ENCODE measurements around the gene CA5B. TPM values are rescaled to one million over a fixed set of nuclear protein-coding genes. Genes with fewer than 3 reads are reported as not detected.

The CA5B gene, protein sequence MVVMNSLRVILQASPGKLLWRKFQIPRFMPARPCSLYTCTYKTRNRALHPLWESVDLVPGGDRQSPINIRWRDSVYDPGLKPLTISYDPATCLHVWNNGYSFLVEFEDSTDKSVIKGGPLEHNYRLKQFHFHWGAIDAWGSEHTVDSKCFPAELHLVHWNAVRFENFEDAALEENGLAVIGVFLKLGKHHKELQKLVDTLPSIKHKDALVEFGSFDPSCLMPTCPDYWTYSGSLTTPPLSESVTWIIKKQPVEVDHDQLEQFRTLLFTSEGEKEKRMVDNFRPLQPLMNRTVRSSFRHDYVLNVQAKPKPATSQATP
- 1 to 10 TPM; 1.2 to 2.9 TPM for total RNA-seq
- polyA plus RNA-seq = 1 to 10 TPM in 1 of 2 donors, under 1 TPM in 1; 0.55 to 1.9 TPM

DNA sequence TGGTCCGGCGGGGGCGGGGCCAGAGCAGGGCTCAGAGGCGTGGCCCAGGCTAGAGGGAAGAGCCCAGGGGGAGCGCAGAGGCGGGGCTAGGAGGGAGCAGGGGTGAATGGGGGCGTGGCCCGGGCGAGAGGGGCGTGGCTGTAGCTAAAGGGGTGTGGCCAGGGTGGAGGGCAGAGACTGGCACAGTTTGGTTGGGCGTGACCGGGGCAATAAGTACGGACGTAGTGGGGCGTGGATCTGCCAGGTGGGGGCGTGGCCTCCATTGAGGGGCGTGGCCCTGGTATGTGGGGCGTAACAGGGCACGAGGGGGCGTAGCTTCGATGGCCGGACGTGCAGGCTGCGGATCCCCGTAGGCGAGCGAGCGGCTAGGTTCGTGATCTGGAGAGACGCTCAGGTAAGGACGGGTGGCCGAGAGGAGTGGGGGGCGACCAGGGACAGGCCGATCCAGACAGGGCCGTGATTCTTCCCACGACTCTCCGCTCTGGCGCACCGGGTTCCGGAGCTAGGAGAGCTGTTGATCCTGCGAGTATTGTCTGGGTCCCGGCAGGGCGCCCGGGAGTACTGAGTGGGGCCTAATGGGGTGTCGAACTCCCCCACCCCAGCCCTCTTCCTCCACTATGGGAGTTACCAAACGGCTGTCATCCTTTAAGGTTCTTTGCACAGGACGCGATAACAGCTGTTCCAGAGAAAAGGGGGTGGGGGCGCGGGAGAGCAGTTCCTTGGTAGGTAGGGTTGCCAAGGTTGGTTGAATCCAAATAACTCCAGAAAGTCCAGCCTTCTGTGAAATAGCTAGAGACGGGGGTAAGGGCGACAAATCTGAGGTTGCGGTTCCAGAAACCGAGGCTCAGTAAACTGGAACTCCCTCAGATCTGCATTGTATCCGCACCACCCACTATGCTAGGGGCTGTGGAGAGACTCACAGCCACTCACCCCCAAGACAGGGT is at the start of gene CA5B:
TSS of gene CA5B (plus strand) at position 312 of the 944 bp plus-strand sequence. CDS start 11,754 bp downstream, outside the sequence.
- H3K9me3 ChIP-seq (ENCODE audit: control insufficient read depth in 4 of 4, low read length in 3 of 4) = no peaks in the 10 kb centered on the region
- peak within 1 kb of the TSS; percentile 51 to 56 (median 56) for H3K4me3 ChIP-seq (ENCODE audit: low read depth in 1 of 3, low read length in 3 of 3)
- WGBS = 3% methylated on average over 55 of the region's 55 CpGs
- peaks cover 0 to 14% (median 7%) of the 10 kb centered on the region in 4 donors for H3K4me1 ChIP-seq (ENCODE audit: control insufficient read depth in 4 of 4, insufficient read depth in 4 of 4, low read length in 3 of 4)
- H3K36me3 ChIP-seq (ENCODE audit: control insufficient read depth in 4 of 4, insufficient read depth in 3 of 4, low read depth in 1 of 4, low read length in 3 of 4) = no peaks in the 10 kb centered on the region
- no peaks in the 10 kb centered on the region for H3K27me3 ChIP-seq (ENCODE audit: control insufficient read depth in 4 of 4, insufficient read depth in 4 of 4, low read length in 3 of 4)
- peak within 1 kb of the TSS in 1 of 2 donors; percentile 32 for H3K27ac ChIP-seq (ENCODE audit: low read depth in 1 of 2, low read length in 2 of 2)
- DNase-seq (ENCODE audit: low spot score) = peak; percentile 98
- peak within 1 kb of the TSS in 1 of 2 donors; percentile 2 for H3K9ac ChIP-seq (ENCODE audit: low read depth in 1 of 2, low read length in 2 of 2)
- TF ChIP-seq YY1 (IDR thresholded peaks at IDR 0.05) (peak; percentile 60), NR2F2 (IDR thresholded peaks at IDR 0.05) (no peak), RXRA (IDR thresholded peaks at IDR 0.05) (peak in 1 of 2 donors; percentile 11), SP1 (IDR thresholded peaks at IDR 0.05) (peak; percentile 82), JUND (IDR thresholded peaks at IDR 0.05) (no peak)
- TF ChIP-seq, protein P1, sequence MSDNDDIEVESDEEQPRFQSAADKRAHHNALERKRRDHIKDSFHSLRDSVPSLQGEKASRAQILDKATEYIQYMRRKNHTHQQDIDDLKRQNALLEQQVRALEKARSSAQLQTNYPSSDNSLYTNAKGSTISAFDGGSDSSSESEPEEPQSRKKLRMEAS (IDR thresholded peaks at IDR 0.05) = peak; percentile 47

DNA sequence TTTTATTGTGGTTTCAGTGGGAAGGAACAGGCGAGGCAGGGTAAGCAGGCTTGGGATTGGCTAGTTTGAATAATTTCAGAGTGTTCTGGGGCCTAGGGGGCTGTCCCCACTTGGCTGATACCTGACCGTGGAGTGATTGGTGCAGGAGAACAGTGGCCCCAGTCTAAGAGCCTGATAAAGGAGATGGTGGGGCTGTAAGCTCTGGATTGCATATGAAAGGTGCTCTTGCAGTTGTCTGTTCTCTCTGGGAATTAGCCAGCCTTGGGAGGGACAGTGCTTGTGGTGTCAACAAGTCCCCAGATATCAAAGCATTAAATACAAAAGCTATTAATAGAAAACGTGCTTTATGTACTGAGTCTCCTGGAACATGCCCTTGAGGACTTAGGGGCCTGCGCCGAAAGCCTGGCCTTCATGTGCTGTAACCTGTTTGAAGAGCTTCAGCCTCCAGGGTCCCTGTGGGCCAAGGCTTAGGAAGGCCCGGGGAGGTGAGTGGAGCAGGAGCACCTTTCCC is 43.1 kb upstream of the CA5B start:
- TF ChIP-seq EGR1 (IDR thresholded peaks at IDR 0.05; ENCODE audit: low read depth in 2 of 2) (no peak), SP1 (IDR thresholded peaks at IDR 0.05) (no peak)
- H3K9me3 ChIP-seq (ENCODE audit: control insufficient read depth in 4 of 4, low read length in 3 of 4) = no peaks in the 10 kb centered on the region
- WGBS = 85% methylated on average over 6 of the region's 6 CpGs
- no peak for DNase-seq (ENCODE audit: low spot score)
- H3K27ac ChIP-seq (ENCODE audit: low read depth in 1 of 2, low read length in 2 of 2) = no peak overlapping the region
- H3K4me3 ChIP-seq (ENCODE audit: low read depth in 1 of 3, low read length in 3 of 3) = no peak overlapping the region
- no peaks in the 10 kb centered on the region for H3K27me3 ChIP-seq (ENCODE audit: control insufficient read depth in 4 of 4, insufficient read depth in 4 of 4, low read length in 3 of 4)
- H3K4me1 ChIP-seq (ENCODE audit: control insufficient read depth in 4 of 4, insufficient read depth in 4 of 4, low read length in 3 of 4) = no peaks in the 10 kb centered on the region
- H3K36me3 ChIP-seq (ENCODE audit: control insufficient read depth in 4 of 4, insufficient read depth in 3 of 4, low read depth in 1 of 4, low read length in 3 of 4) = peaks cover 2 to 21% (median 11%) of the 10 kb centered on the region in 4 donors
- no peak overlapping the region for H3K9ac ChIP-seq (ENCODE audit: low read depth in 1 of 2, low read length in 2 of 2)

DNA sequence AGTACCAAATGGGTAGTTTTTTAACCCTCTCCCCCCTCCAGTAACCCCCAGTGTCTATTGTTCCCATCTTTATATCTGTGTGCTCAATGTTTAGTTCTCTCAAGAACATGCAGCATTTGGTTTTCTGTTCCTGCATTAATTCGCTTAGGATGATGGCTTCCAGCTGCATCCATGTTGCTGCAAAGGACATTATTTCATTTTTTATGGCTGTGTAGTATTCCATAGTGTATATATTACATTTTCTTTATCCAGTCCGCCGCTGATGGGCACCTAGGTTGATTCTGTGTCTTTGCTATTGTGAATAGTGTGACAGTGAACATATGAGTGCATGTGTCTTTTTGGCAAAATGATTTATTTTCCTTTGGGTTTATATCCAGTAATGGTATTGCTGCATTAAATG is 41.6 kb upstream of the CA5B start:
- Histone ChIP-seq H3K36me3 (ENCODE audit: control insufficient read depth in 4 of 4, insufficient read depth in 3 of 4, low read depth in 1 of 4, low read length in 3 of 4) (peaks cover 2 to 21% (median 11%) of the 10 kb centered on the region in 4 donors), H3K4me1 (ENCODE audit: control insufficient read depth in 4 of 4, insufficient read depth in 4 of 4, low read length in 3 of 4) (no peaks in the 10 kb centered on the region), H3K9me3 (ENCODE audit: control insufficient read depth in 4 of 4, low read length in 3 of 4) (no peaks in the 10 kb centered on the region), H3K9ac (ENCODE audit: low read depth in 1 of 2, low read length in 2 of 2) (no peak overlapping the region), H3K27ac (ENCODE audit: low read depth in 1 of 2, low read length in 2 of 2) (no peak overlapping the region), H3K4me3 (ENCODE audit: low read depth in 1 of 3, low read length in 3 of 3) (no peak overlapping the region), H3K27me3 (ENCODE audit: control insufficient read depth in 4 of 4, insufficient read depth in 4 of 4, low read length in 3 of 4) (no peaks in the 10 kb centered on the region)
- TF ChIP-seq HNF4G (IDR thresholded peaks at IDR 0.05) (no peak), SP1 (IDR thresholded peaks at IDR 0.05) (no peak), FOXA2 (IDR thresholded peaks at IDR 0.05) (no peak), GABPA (IDR thresholded peaks at IDR 0.05 in 1 of 2, conservative IDR thresholded peaks at IDR 0.05 in 1 of 2) (no peak), YY1 (IDR thresholded peaks at IDR 0.05) (no peak), NR2F2 (IDR thresholded peaks at IDR 0.05) (no peak), JUND (IDR thresholded peaks at IDR 0.05) (no peak), HNF4A (conservative IDR thresholded peaks at IDR 0.05) (no peak), EGR1 (IDR thresholded peaks at IDR 0.05; ENCODE audit: low read depth in 2 of 2) (no peak), FOXA1 (IDR thresholded peaks at IDR 0.05) (no peak), RAD21 (IDR thresholded peaks at IDR 0.05) (no peak)
- TF ChIP-seq, protein P2, sequence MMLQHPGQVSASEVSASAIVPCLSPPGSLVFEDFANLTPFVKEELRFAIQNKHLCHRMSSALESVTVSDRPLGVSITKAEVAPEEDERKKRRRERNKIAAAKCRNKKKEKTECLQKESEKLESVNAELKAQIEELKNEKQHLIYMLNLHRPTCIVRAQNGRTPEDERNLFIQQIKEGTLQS (IDR thresholded peaks at IDR 0.05) = no peak
- TF ChIP-seq, protein P3, sequence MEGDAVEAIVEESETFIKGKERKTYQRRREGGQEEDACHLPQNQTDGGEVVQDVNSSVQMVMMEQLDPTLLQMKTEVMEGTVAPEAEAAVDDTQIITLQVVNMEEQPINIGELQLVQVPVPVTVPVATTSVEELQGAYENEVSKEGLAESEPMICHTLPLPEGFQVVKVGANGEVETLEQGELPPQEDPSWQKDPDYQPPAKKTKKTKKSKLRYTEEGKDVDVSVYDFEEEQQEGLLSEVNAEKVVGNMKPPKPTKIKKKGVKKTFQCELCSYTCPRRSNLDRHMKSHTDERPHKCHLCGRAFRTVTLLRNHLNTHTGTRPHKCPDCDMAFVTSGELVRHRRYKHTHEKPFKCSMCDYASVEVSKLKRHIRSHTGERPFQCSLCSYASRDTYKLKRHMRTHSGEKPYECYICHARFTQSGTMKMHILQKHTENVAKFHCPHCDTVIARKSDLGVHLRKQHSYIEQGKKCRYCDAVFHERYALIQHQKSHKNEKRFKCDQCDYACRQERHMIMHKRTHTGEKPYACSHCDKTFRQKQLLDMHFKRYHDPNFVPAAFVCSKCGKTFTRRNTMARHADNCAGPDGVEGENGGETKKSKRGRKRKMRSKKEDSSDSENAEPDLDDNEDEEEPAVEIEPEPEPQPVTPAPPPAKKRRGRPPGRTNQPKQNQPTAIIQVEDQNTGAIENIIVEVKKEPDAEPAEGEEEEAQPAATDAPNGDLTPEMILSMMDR (IDR thresholded peaks at IDR 0.05; ENCODE audit: low read depth, low read length, missing input control) = no peak
- TF ChIP-seq, protein P4, sequence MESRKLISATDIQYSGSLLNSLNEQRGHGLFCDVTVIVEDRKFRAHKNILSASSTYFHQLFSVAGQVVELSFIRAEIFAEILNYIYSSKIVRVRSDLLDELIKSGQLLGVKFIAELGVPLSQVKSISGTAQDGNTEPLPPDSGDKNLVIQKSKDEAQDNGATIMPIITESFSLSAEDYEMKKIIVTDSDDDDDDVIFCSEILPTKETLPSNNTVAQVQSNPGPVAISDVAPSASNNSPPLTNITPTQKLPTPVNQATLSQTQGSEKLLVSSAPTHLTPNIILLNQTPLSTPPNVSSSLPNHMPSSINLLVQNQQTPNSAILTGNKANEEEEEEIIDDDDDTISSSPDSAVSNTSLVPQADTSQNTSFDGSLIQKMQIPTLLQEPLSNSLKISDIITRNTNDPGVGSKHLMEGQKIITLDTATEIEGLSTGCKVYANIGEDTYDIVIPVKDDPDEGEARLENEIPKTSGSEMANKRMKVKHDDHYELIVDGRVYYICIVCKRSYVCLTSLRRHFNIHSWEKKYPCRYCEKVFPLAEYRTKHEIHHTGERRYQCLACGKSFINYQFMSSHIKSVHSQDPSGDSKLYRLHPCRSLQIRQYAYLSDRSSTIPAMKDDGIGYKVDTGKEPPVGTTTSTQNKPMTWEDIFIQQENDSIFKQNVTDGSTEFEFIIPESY (IDR thresholded peaks at IDR 0.05) = no peak
- TF ChIP-seq, protein P5, sequence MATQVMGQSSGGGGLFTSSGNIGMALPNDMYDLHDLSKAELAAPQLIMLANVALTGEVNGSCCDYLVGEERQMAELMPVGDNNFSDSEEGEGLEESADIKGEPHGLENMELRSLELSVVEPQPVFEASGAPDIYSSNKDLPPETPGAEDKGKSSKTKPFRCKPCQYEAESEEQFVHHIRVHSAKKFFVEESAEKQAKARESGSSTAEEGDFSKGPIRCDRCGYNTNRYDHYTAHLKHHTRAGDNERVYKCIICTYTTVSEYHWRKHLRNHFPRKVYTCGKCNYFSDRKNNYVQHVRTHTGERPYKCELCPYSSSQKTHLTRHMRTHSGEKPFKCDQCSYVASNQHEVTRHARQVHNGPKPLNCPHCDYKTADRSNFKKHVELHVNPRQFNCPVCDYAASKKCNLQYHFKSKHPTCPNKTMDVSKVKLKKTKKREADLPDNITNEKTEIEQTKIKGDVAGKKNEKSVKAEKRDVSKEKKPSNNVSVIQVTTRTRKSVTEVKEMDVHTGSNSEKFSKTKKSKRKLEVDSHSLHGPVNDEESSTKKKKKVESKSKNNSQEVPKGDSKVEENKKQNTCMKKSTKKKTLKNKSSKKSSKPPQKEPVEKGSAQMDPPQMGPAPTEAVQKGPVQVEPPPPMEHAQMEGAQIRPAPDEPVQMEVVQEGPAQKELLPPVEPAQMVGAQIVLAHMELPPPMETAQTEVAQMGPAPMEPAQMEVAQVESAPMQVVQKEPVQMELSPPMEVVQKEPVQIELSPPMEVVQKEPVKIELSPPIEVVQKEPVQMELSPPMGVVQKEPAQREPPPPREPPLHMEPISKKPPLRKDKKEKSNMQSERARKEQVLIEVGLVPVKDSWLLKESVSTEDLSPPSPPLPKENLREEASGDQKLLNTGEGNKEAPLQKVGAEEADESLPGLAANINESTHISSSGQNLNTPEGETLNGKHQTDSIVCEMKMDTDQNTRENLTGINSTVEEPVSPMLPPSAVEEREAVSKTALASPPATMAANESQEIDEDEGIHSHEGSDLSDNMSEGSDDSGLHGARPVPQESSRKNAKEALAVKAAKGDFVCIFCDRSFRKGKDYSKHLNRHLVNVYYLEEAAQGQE (IDR thresholded peaks at IDR 0.05) = no peak
- no peak for DNase-seq (ENCODE audit: low spot score)
- over 99% methylated on average over 3 of the region's 3 CpGs for WGBS

All from liver (tissue), 9 donors.